CD4-positive, alpha-beta T cell (primary cell): Measurements from ENCODE around the gene GAPT. TPM values are rescaled to one million over a fixed set of nuclear protein-coding genes. Genes with fewer than 3 reads are reported as not detected.

Source experiments
- ATAC-seq: fragments of 200-7000 bp; cut with Tn5 transposase; one replicate; pipeline ENCODE4 v1.10.0; 2022; ENCODE audit warnings: mild to moderate bottlenecking; ENCODE audit not compliant: poor library complexity
- CTCF ChIA-PET: fragments of 350-600 bp; sonication (Branson Sonifier 250); formaldehyde crosslinking; loops from one replicate; lab custom pipeline; 2021; ENCODE audit warnings: antibody characterized with exemption, inconsistent platforms; lab: Charles Lee
- POLR2A ChIA-PET: fragments of 350-600 bp; sonication (Branson Sonifier 250); formaldehyde crosslinking; loops from one replicate; lab custom pipeline; 2021; ENCODE audit warnings: antibody characterized with exemption, inconsistent platforms; lab: Charles Lee
- DNase-seq, 14 experiments: peaks; one replicate each; pipeline ENCODE4 v3.0.0-alpha.2; 2013 to 2020; ENCODE audit warnings: mixed read lengths in 2 of 14
- H3K27ac ChIP-seq, 2 donors: one replicate each; pipeline versions ENCODE4 v1.5.1 to v1.7.0; 2013; ENCODE audit warnings: low read length in 2 of 2, low read depth in 1 of 2, mild to moderate bottlenecking in 1 of 2
- H3K27me3 ChIP-seq, 2 experiments: 1 replicate in 1 of 2; 2 replicates in 1 of 2; pipeline versions ENCODE4 v1.6.1 to v1.7.0; 2013; ENCODE audit warnings: low read length in 2 of 2, control low read depth in 1 of 2, mild to moderate bottlenecking in 1 of 2, moderate library complexity in 1 of 2; ENCODE audit not compliant: insufficient read depth in 2 of 2, control insufficient read depth in 1 of 2
- H3K36me3 ChIP-seq: one replicate; pipeline ENCODE4 v1.6.1; 2013; ENCODE audit warnings: low read length, control low read depth; ENCODE audit not compliant: insufficient read depth
- H3K4me1 ChIP-seq: one replicate; pipeline ENCODE4 v1.6.1; 2013; ENCODE audit warnings: low read length, control low read depth; ENCODE audit not compliant: insufficient read depth
- H3K4me3 ChIP-seq: one replicate; pipeline ENCODE4 v1.5.1; 2013; ENCODE audit warnings: mild to moderate bottlenecking, low read length, moderate library complexity
- H3K9me3 ChIP-seq, 2 experiments: 1 replicate in 1 of 2; 2 replicates in 1 of 2; pipeline versions ENCODE4 v1.6.1 to v1.7.0; 2013; ENCODE audit warnings: low read length in 2 of 2, mild to moderate bottlenecking in 2 of 2, control low read depth in 1 of 2, moderate library complexity in 1 of 2; ENCODE audit not compliant: control insufficient read depth in 1 of 2, insufficient read depth in 1 of 2
- H3K27ac Mint-ChIP-seq: one replicate; pipeline ENCODE4 v1.8.0; 2020; ENCODE audit warnings: mixed read lengths
- H3K27me3 Mint-ChIP-seq: one replicate; pipeline ENCODE4 v1.8.0; 2021; ENCODE audit warnings: mixed read lengths
- H3K36me3 Mint-ChIP-seq: one replicate; pipeline ENCODE4 v1.8.0; 2021; ENCODE audit warnings: low read depth, mixed read lengths
- H3K4me1 Mint-ChIP-seq: one replicate; pipeline ENCODE4 v1.8.0; 2021; ENCODE audit warnings: low read depth, mixed read lengths
- H3K4me3 Mint-ChIP-seq: one replicate; pipeline ENCODE4 v1.8.0; 2020; ENCODE audit warnings: mild to moderate bottlenecking, mixed read lengths
- H3K9me3 Mint-ChIP-seq: one replicate; pipeline ENCODE4 v1.8.0; 2020; ENCODE audit warnings: mixed read lengths
- CTCF ChIP-seq: fragments of 200-600 bp; IDR thresholded peaks from one replicate; pipeline ENCODE4 v1.8.0; 2022; ENCODE audit warnings: antibody characterized with exemption, mild to moderate bottlenecking
- intact Hi-C, 2 experiments: fragments of 100-400 bp; cut with DNase I in 1 of 2; cut with micrococcal nuclease in 1 of 2; formaldehyde crosslinking; loops; one replicate each; pipeline versions ENCODE4 v1.15.1 to v1.9.0; 2023 to 2025; cut with DNase I, micrococcal nuclease
- total RNA-seq, 174 experiments: library from RNA in 2 of 174; stranded (reverse) in 2 of 174; gene quantifications; one replicate each; pipeline ENCODE4 v1.2.3 and lab custom pipeline; 2021 to 2026

GAPT gene
- total RNA-seq, 2 experiments from 2014 or later = not detected

GRCh38 chr5:58481828-58482227 lies 9.4 kb upstream of the GAPT start:
- no peak overlapping the region for H3K4me3 ChIP-seq
- H3K27me3 ChIP-seq = peaks cover 0 to 2% of the 10 kb centered on the region in 2 experiments
- Mint-ChIP-seq H3K36me3 (no peaks in the 10 kb centered on the region), H3K4me1 (no peaks in the 10 kb centered on the region), H3K4me3 (no peak overlapping the region), H3K27me3 (no peaks in the 10 kb centered on the region), H3K27ac (no peak overlapping the region), H3K9me3 (no peaks in the 10 kb centered on the region)
- POLR2A ChIA-PET = no interaction called here
- TF ChIP-seq CTCF = no peak
- CTCF ChIA-PET = no interaction called here
- no peak overlapping the region for H3K27ac ChIP-seq
- no peak for ATAC-seq
- H3K9me3 ChIP-seq = no peaks in the 10 kb centered on the region
- H3K4me1 ChIP-seq = no peaks in the 10 kb centered on the region
- H3K36me3 ChIP-seq = no peaks in the 10 kb centered on the region
- no peak for DNase-seq
- intact Hi-C loops = no loop called here

GRCh38 chr5:58482536-58482935 lies 8.7 kb upstream of the GAPT start:
- H3K36me3 ChIP-seq = no peaks in the 10 kb centered on the region
- Mint-ChIP-seq H3K27ac (no peak overlapping the region), H3K4me1 (no peaks in the 10 kb centered on the region), H3K27me3 (peaks cover 5% of the 10 kb centered on the region), H3K4me3 (no peak overlapping the region), H3K9me3 (no peaks in the 10 kb centered on the region), H3K36me3 (no peaks in the 10 kb centered on the region)
- CTCF ChIA-PET = no interaction called here
- no peak for ATAC-seq
- H3K9me3 ChIP-seq = no peaks in the 10 kb centered on the region
- no peak for TF ChIP-seq CTCF
- H3K27ac ChIP-seq = no peak overlapping the region
- no peaks in the 10 kb centered on the region for H3K27me3 ChIP-seq
- intact Hi-C loops = no loop called here
- DNase-seq = no peak
- H3K4me3 ChIP-seq = no peak overlapping the region
- H3K4me1 ChIP-seq = no peaks in the 10 kb centered on the region
- POLR2A ChIA-PET = no interaction called here

- intact Hi-C loops = no loop called here
- CTCF ChIA-PET = interaction anchor here (0.7 kb wide), 1 partner anchor 118 kb away, joined by 3 read pairs; no protein-coding TSS in a partner anchor
- DNase-seq = no peak
These were observed 6.7 kb upstream of the GAPT start for GRCh38 chr5:58484505-58484904.

More at GRCh38 chr5:58484505-58484904, 6.7 kb upstream of the GAPT start:
- ATAC-seq = no peak
- Histone ChIP-seq H3K9me3 (no peaks in the 10 kb centered on the region), H3K27me3 (no peaks in the 10 kb centered on the region), H3K27ac (no peak overlapping the region), H3K4me3 (no peak overlapping the region), H3K36me3 (no peaks in the 10 kb centered on the region), H3K4me1 (no peaks in the 10 kb centered on the region)
- Mint-ChIP-seq H3K27me3 (peaks cover 16% of the 10 kb centered on the region), H3K4me1 (no peaks in the 10 kb centered on the region), H3K4me3 (no peak overlapping the region), H3K36me3 (no peaks in the 10 kb centered on the region), H3K27ac (no peak overlapping the region), H3K9me3 (no peaks in the 10 kb centered on the region)
- TF ChIP-seq CTCF = no peak
- POLR2A ChIA-PET = no interaction called here
